ENCODE results near the gene NPHP4. TPM values are rescaled to one million over a fixed set of nuclear protein-coding genes. Genes with fewer than 3 reads are reported as not detected.

The NPHP4 gene
- total and polyA plus RNA-seq, 2 experiments from 2014 or later: 6.4 to 12.7 TPM

GRCh38 chr1:5982868-5983267 is 9.4 kb downstream of the NPHP4 start:
- peak in 1 of 2 donors; percentile 73 for DNase-seq (ENCODE audit: low read depth in 1 of 2, low spot score in 1 of 2)
- peaks cover 24% of the 10 kb centered on the region for H3K4me1 ChIP-seq (ENCODE audit: low read depth)
- H3K9me3 ChIP-seq (ENCODE audit: low read depth): no peaks in the 10 kb centered on the region
- H3K4me3 ChIP-seq: no peak overlapping the region
- no peaks in the 10 kb centered on the region for H3K27me3 ChIP-seq
- TF ChIP-seq CTCF (IDR thresholded peaks at IDR 0.05; ENCODE audit: low read depth, low read length): no peak
- H3K27ac ChIP-seq: peak overlapping the region; percentile 1
- no peaks in the 10 kb centered on the region for H3K36me3 ChIP-seq

DNA sequence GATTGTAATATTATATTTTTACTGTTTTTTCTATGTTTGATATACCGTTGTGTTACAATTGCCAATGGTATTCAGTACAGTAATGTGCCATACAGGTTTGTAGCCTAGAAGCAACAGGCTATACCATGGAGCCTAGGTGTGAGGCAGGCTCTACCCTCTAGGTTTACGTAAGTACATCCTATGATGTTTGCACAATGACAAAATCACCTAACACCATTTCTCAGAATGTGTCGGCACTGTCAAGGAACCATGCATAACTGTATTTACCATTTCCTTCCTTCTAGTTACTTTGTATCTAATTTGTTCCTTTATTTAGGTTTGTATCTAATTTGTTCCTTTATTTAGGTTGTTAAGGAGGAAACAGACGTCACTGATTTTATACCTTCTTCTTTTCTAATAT is 9.9 kb downstream of the NPHP4 start:
- no peaks in the 10 kb centered on the region for H3K36me3 ChIP-seq
- H3K9me3 ChIP-seq (ENCODE audit: low read depth): no peaks in the 10 kb centered on the region
- peaks cover 24% of the 10 kb centered on the region for H3K4me1 ChIP-seq (ENCODE audit: low read depth)
- H3K4me3 ChIP-seq: no peak overlapping the region
- DNase-seq (ENCODE audit: low read depth in 1 of 2, low spot score in 1 of 2): no peak
- H3K27me3 ChIP-seq: no peaks in the 10 kb centered on the region
- TF ChIP-seq CTCF (IDR thresholded peaks at IDR 0.05; ENCODE audit: low read depth, low read length): no peak
- H3K27ac ChIP-seq: no peak overlapping the region

- TF ChIP-seq CTCF (IDR thresholded peaks at IDR 0.05; ENCODE audit: low read depth, low read length): no peak
- no peaks in the 10 kb centered on the region for H3K27me3 ChIP-seq
- H3K4me3 ChIP-seq: no peak overlapping the region
- no peak for DNase-seq (ENCODE audit: low read depth in 1 of 2, low spot score in 1 of 2)
- H3K36me3 ChIP-seq: no peaks in the 10 kb centered on the region
- H3K9me3 ChIP-seq (ENCODE audit: low read depth): no peaks in the 10 kb centered on the region
- peaks cover 24% of the 10 kb centered on the region for H3K4me1 ChIP-seq (ENCODE audit: low read depth)
- no peak overlapping the region for H3K27ac ChIP-seq
Measured at GRCh38 chr1:5981009-5981380, 11.2 kb downstream of the NPHP4 start.

DNA sequence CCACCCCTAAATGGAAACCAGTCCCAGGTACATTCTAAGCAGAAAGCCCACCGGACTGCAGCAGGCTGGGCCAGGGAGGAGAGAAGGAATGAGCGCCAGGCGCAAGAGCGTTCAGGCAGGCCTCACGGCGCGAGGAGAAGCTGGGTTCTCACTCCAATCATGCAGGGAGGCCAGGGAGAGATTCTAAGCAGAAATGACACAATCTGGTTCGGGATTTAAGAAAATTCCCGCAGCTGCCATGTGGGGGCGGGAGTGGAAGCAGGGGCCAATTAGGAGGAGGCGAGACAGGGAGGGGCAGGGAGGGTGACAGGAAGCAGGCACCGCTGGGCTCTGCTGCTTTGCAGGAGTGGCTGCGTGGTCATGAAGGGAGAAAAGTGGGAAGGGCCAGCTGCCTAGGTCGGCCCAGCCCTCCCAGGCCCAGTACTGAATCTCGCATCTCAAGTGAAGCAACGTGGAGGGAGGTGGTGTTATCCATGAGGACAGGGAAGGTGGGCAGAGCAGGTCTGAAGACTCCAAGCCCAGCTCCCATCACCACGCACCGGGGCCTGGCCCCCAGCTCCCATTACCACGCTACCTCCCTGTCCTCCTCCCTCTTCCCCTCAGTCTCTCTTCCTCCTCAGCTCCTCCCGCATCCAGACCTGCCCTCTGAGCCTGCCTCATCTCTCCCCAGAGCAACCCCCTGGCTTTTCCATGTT is 11.8 kb downstream of the NPHP4 start:
- H3K4me3 ChIP-seq: no peak overlapping the region
- H3K36me3 ChIP-seq: no peaks in the 10 kb centered on the region
- peaks cover 24% of the 10 kb centered on the region for H3K4me1 ChIP-seq (ENCODE audit: low read depth)
- no peak overlapping the region for H3K27ac ChIP-seq
- peak; percentile 49 for TF ChIP-seq CTCF (IDR thresholded peaks at IDR 0.05; ENCODE audit: low read depth, low read length)
- peak; percentile 75 to 88 for DNase-seq (ENCODE audit: low read depth in 1 of 2, low spot score in 1 of 2)
- no peaks in the 10 kb centered on the region for H3K9me3 ChIP-seq (ENCODE audit: low read depth)
- H3K27me3 ChIP-seq: no peaks in the 10 kb centered on the region

DNA sequence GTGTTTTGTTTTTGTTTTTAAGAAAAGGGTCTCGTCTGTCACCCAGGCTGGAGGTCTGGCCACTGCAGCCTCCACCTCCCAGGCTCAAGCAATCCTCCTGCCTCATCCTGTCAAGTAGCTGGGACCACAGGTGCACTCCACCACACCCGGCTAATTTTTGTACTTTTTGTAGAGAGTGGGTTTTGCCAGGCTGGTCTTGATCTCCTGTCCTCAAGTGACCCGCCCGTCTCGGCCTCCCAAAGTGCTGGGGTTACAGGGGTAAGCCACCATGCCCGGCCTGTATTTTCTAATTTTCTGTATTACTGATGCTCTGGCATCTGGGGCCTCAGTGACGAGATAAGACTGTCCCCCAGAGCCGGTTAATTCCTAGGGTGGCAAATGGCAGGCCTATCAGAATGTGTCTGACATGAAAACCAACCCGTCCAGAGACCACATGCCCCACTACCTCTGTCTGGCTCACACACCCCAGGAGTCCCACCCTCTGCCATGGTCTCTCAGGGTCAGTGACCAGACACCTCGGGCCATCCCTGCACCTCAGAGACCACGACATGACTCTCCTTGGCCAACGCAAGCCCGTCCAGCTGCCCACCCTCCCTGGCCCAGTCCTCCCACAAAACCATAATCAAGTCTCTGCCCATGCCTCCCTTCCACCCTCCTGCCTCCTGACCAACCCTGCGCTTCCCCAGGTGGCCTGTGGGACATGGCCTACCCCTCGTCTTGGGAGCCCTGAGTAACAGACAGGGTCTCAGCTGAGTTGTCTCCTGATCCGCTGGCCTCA is 12.5 kb downstream of the NPHP4 start:
- Histone ChIP-seq H3K36me3 (no peaks in the 10 kb centered on the region), H3K9me3 (ENCODE audit: low read depth) (no peaks in the 10 kb centered on the region), H3K4me1 (ENCODE audit: low read depth) (peaks cover 24% of the 10 kb centered on the region), H3K27me3 (no peaks in the 10 kb centered on the region), H3K27ac (no peak overlapping the region), H3K4me3 (no peak overlapping the region)
- TF ChIP-seq CTCF (IDR thresholded peaks at IDR 0.05; ENCODE audit: low read depth, low read length): no peak
- DNase-seq (ENCODE audit: low read depth in 1 of 2, low spot score in 1 of 2): no peak

Data from cardiac muscle cell (in vitro differentiated cells and primary cell).